DOHH2 (cell line): ENCODE results near the gene MRPL44.

ENCODE experiments used
- CTCF ChIP-seq: fragments of 200-600 bp; sonication (generic); IDR thresholded peaks from one replicate; pipeline ENCODE4 v1.5.1; 2014; ENCODE audit warnings: antibody characterized with exemption, mild to moderate bottlenecking, low read depth, low read length; ENCODE audit not compliant: poor library complexity, severe bottlenecking
- EZH2phosphoT487 ChIP-seq: fragments of 200-600 bp; sonication (generic); IDR thresholded peaks from 2 replicates; pipeline ENCODE4 v1.6.1; 2017; ENCODE audit warnings: borderline replicate concordance, mild to moderate bottlenecking, antibody characterized with exemption, low read length, moderate library complexity, mixed read lengths

GRCh38 chr2:223970343-223971128 is 13.3 kb downstream of the MRPL44 start:
- TF ChIP-seq CTCF = peak; percentile 82
- TF ChIP-seq EZH2phosphoT487 = no peak
